G401 (cell line): Measurements from ENCODE around the gene MND1. TPM values are rescaled to one million over a fixed set of nuclear protein-coding genes. Genes with fewer than 3 reads are reported as not detected.
"Not testable (repeated sequence)": the region's sequence is repeated elsewhere in the genome, so short reads cannot be mapped to it uniquely, and the experiment has no call there.

Experiments
- DNase-seq: peaks from one replicate; pipeline ENCODE4 v3.0.0-alpha.2; 2015; ENCODE audit warnings: low spot score
- in situ Hi-C: cut with HindIII; loops from 2 replicates; pipeline ENCODE4 v1.10.0; 2016; ENCODE audit warnings: low sequenced_read_pairs, mixed read lengths
- total RNA-seq: library from RNA; depleted of rRNA; stranded (reverse); fragments of >200 nt; shearing (Covaris generic); gene quantifications from 2 replicates; pipeline ENCODE4 v1.2.3, GENCODE V29; 2014

MND1 gene
- total RNA-seq, 1 experiment from 2014 or later: 16.2 TPM

- no peak for DNase-seq
- in situ Hi-C loops: no loop called here
These were observed 83.0 kb downstream of the MND1 start for GRCh38 chr4:153427363-153428071.

GRCh38 chr4:153428941-153429475 is 84.5 kb downstream of the MND1 start:
- in situ Hi-C loops: no loop called here
- DNase-seq: no peak

GRCh38 chr4:153432965-153433753 is 88.7 kb downstream of the MND1 start:
- in situ Hi-C loops: no loop called here
- peak; percentile 6 for DNase-seq

- DNase-seq: no peak
- in situ Hi-C loops: no loop called here
These were observed 89.2 kb downstream of the MND1 start for GRCh38 chr4:153433754-153434105.

- DNase-seq: no peak
- in situ Hi-C loops: no loop called here
These were observed 89.7 kb downstream of the MND1 start for GRCh38 chr4:153434190-153434589.

GRCh38 chr4:153438916-153439756 is 94.6 kb downstream of the MND1 start:
- in situ Hi-C loops: no loop called here
- DNase-seq: no peak

GRCh38 chr4:153439831-153440230 is 95.3 kb downstream of the MND1 start:
- in situ Hi-C loops: no loop called here

DNA sequence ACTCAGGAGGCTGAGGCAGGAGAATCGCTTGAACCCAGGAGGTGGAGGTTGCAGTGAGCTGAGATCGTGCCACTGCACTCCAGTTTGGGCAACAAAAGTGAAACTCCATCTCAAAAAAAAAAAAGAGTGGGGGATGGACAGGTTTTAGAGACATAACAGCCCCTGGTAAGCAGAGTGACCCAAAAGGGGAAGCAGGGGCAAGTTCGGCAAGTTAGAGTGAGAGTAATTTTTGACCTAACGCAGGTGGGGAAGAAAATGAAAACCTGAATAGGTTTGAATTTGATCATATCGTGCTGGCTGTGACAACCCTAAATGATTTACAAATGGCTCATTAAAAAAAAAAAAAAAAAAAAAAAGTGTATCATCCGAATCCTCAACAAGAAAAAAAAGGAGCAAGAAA is 96.0 kb downstream of the MND1 start:
- no peak for DNase-seq
- in situ Hi-C loops: no loop called here

More at GRCh38 chr4:153439831-153440230, 95.3 kb downstream of the MND1 start:
- DNase-seq: no peak

GRCh38 chr4:153447175-153447905 is 102.9 kb downstream of the MND1 start:
- DNase-seq: no peak
- in situ Hi-C loops: no loop called here

GRCh38 chr4:153448003-153448731 is 103.7 kb downstream of the MND1 start:
- no peak for DNase-seq
- in situ Hi-C loops: no loop called here

- no peak for DNase-seq
- in situ Hi-C loops: no loop called here
These were observed 104.8 kb downstream of the MND1 start for GRCh38 chr4:153449338-153449737.

GRCh38 chr4:153450544-153450917 is 106.0 kb downstream of the MND1 start:
- DNase-seq: no peak
- in situ Hi-C loops: no loop called here

GRCh38 chr4:153451145-153451544 is 106.7 kb downstream of the MND1 start:
- in situ Hi-C loops, DNase-seq: not testable (repeated sequence)

GRCh38 chr4:153451911-153452657 is 107.6 kb downstream of the MND1 start:
- DNase-seq: peak; percentile 15
- in situ Hi-C loops: no loop called here

- no peak for DNase-seq
- in situ Hi-C loops: no loop called here
These were observed 108.3 kb downstream of the MND1 start for GRCh38 chr4:153452658-153453378.

- in situ Hi-C loops: no loop called here
- no peak for DNase-seq
These were observed 108.9 kb downstream of the MND1 start for GRCh38 chr4:153453402-153453801.

DNA sequence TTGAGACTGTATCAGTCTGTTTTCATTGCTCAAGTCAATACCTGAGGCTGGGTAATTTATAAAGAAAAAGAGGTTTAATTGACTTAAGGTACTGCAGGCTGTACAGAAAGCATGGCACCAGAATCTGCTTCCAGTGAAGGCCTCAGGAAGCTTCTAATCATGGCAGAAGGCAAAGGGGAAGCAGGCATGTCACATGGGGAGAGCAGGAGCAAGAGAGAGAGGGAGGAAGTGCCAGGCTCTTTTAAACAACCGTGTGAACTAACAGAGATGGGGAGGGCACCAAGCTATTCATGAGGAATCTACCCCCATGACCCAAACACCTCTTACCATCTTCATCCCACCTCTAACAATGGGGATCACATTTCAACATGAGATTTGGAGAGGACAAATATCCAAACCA is 114.5 kb downstream of the MND1 start:
- DNase-seq: no peak
- in situ Hi-C loops: no loop called here
